ENCODE data around the gene YWHAQ.

Gene YWHAQ

DNA sequence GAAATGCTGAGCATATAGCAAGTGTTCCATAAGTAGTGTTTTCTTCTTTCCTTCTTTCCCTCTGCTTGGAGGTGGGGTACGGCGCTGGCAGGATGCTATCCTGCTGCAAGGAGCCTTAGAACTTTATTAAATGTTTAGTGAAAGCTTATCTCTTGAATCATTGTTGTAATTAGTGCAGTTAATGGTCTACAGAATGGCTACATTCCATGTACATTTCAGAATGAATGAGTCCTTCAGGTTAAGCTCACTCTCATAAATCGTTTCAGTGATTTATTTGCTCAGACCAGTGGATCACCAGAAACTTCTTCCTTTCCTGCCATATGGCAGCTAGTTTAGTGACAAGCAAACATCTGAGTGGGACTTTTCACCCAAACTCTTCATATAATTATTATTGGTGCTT is 3.3 kb upstream of the YWHAQ start:
- Histone ChIP-seq H3K23ac (ENCODE audit: low read length) (no peak overlapping the region), H2BK15ac (replicated peaks; ENCODE audit: low read depth) (no peak overlapping the region), H3K79me1 (ENCODE audit: low read length) (no peaks in the 10 kb centered on the region), H4K5ac (ENCODE audit: low read length) (no peak overlapping the region), H4K8ac (ENCODE audit: low read depth, low read length) (no peak overlapping the region), H3K4me1 (ENCODE audit: control insufficient read depth, low read depth, low read length) (peaks cover 2% of the 10 kb centered on the region), H3K79me2 (ENCODE audit: control insufficient read depth, insufficient read depth, low read length) (peaks cover 11% of the 10 kb centered on the region), H3K27me3 (ENCODE audit: insufficient read depth, low read length, poor library complexity) (no peaks in the 10 kb centered on the region), H3K18ac (ENCODE audit: low read length) (no peak overlapping the region), H3K4me3 (ENCODE audit: low read length) (no peak overlapping the region), H2AK5ac (ENCODE audit: low read length) (no peak overlapping the region), H3K56ac (ENCODE audit: low read length) (no peak overlapping the region), H2BK5ac (ENCODE audit: low read length) (no peak overlapping the region), H3K36me3 (ENCODE audit: control insufficient read depth, insufficient read depth, low read length) (no peaks in the 10 kb centered on the region), H3K4me2 (ENCODE audit: low read length) (no peak overlapping the region), H3K4ac (ENCODE audit: low read depth, low read length) (no peak overlapping the region), H3K9ac (ENCODE audit: low read length) (no peak overlapping the region), H3K27ac (ENCODE audit: low read depth, low read length) (no peak overlapping the region), H2BK120ac (ENCODE audit: low read depth, low read length) (no peak overlapping the region)
- DNase-seq, result no peak
- no CpG with 5 or more reads among the region's 3 CpGs for WGBS (ENCODE audit: extremely low coverage, insufficient coverage, low lambda C conversion rate)

DNA sequence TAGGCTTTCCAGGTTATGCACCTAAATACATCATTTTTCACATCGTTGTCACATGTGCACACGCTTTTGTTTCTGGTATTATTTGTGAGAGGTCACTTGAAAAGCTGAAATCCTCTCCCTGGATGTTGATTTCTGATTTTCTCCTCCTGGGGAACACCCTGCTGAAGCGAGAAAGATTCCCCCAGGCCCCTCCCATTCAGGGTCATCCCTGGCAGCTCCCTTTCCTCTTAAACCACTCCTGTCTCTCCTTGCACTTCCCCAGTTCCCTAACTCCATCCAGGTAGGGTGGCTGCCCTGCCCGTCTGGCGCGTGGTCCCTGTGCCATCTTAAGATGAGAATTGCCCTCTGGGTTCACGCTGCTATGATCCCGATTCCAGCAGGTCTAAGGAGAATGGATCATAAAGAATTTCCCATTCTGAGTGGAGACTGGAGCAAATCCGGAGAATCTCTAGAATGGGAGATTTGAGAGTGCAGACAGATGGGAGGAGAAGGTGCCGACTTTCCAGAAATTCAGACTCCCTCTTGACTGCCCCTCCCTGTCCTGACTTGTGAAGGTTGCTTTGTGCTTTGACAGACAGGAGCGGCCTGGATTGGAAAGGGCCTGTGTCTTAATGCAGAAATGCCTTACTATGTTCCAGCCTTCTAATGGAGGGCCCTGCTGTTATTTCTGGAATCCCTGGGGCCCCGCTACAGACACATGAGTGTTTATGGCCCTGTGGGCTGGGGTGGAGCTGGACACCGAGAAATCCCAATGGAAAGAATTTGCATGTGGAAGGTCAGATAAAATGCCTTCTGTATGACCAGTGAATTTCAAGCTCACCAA is 1.3 kb upstream of the YWHAQ start:
- Histone ChIP-seq H4K8ac (ENCODE audit: low read depth, low read length) (no peak overlapping the region), H3K4ac (ENCODE audit: low read depth, low read length) (no peak overlapping the region), H3K23ac (ENCODE audit: low read length) (no peak overlapping the region), H2BK15ac (replicated peaks; ENCODE audit: low read depth) (peak overlapping the region; percentile 46), H3K4me2 (ENCODE audit: low read length) (peak overlapping the region; percentile 92), H2BK5ac (ENCODE audit: low read length) (no peak overlapping the region), H3K27me3 (ENCODE audit: insufficient read depth, low read length, poor library complexity) (no peaks in the 10 kb centered on the region), H3K18ac (ENCODE audit: low read length) (peak overlapping the region; percentile 20), H3K36me3 (ENCODE audit: control insufficient read depth, insufficient read depth, low read length) (no peaks in the 10 kb centered on the region), H3K27ac (ENCODE audit: low read depth, low read length) (no peak overlapping the region), H3K56ac (ENCODE audit: low read length) (peak overlapping the region; percentile 68), H3K79me2 (ENCODE audit: control insufficient read depth, insufficient read depth, low read length) (peaks cover 32% of the 10 kb centered on the region), H4K5ac (ENCODE audit: low read length) (no peak overlapping the region), H3K79me1 (ENCODE audit: low read length) (no peaks in the 10 kb centered on the region), H2BK120ac (ENCODE audit: low read depth, low read length) (no peak overlapping the region), H3K4me1 (ENCODE audit: control insufficient read depth, low read depth, low read length) (peaks cover 2% of the 10 kb centered on the region), H2AK5ac (ENCODE audit: low read length) (no peak overlapping the region), H3K9ac (ENCODE audit: low read length) (peak overlapping the region; percentile 71), H3K4me3 (ENCODE audit: low read length) (no peak overlapping the region)
- WGBS (ENCODE audit: extremely low coverage, insufficient coverage, low lambda C conversion rate), result no CpG with 5 or more reads among the region's 13 CpGs
- DNase-seq, result peak; percentile 66

DNA sequence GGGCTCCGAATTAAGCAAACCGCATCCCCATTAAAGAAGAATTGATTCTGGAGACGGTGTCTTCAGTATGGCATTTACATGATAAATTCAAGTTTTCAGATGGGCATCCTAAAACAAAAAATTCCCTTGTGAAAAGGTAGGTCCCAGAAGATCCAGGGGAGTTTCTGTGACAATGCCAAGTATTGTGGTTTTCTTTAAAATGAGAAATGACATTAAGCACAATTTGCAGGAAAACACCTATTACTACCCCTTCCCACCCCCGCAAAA is 689 bp upstream of the YWHAQ start:
- Histone ChIP-seq H2BK15ac (replicated peaks; ENCODE audit: low read depth) (no peak overlapping the region), H3K23ac (ENCODE audit: low read length) (no peak overlapping the region)

DNA sequence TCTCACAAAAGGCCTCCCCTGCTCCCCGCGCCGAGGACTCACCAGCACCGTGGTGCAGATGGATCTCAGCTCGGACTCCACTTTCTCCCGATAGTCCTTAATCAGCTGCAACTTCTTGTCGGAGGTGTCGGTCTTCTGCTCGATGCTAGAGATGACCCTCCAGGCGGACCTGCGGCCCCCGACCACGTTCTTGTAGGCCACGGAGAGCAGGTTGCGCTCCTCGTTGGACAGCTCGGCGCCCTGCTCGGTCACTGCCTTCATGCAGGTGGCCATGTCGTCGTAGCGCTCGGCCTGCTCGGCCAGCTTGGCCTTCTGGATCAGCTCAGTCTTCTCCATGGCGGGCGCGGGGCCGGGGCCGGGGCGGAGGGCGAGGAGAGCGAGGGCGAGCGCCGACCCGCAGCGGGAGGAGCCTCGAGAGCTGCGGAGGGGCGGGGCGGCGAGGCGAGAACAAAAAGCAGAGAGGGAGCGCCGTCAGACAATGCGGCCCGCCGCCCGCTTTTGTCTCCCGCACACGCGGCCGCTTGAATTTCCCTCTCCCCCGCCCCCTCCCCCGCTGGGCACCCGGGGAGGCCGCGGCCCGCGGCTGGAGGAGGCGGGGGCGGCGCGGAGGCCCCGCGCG is 571 bp downstream of the YWHAQ start:
- Histone ChIP-seq H3K36me3 (ENCODE audit: control insufficient read depth, insufficient read depth, low read length) (no peaks in the 10 kb centered on the region), H3K4me1 (ENCODE audit: control insufficient read depth, low read depth, low read length) (peaks cover 2% of the 10 kb centered on the region), H2BK120ac (ENCODE audit: low read depth, low read length) (peak overlapping the region; percentile 47), H3K27ac (ENCODE audit: low read depth, low read length) (peak overlapping the region; percentile 99), H3K79me2 (ENCODE audit: control insufficient read depth, insufficient read depth, low read length) (peaks cover 47% of the 10 kb centered on the region), H3K79me1 (ENCODE audit: low read length) (no peaks in the 10 kb centered on the region), H4K5ac (ENCODE audit: low read length) (no peak overlapping the region), H3K56ac (ENCODE audit: low read length) (peak overlapping the region; percentile 100), H2BK5ac (ENCODE audit: low read length) (peak overlapping the region; percentile 81), H3K23ac (ENCODE audit: low read length) (peak overlapping the region; percentile 90), H4K8ac (ENCODE audit: low read depth, low read length) (no peak overlapping the region), H2AK5ac (ENCODE audit: low read length) (no peak overlapping the region), H3K9ac (ENCODE audit: low read length) (peak overlapping the region; percentile 99), H3K4me3 (ENCODE audit: low read length) (peak overlapping the region; percentile 94), H3K4me2 (ENCODE audit: low read length) (peak overlapping the region; percentile 52), H3K18ac (ENCODE audit: low read length) (peak overlapping the region; percentile 78), H3K27me3 (ENCODE audit: insufficient read depth, low read length, poor library complexity) (no peaks in the 10 kb centered on the region), H3K4ac (ENCODE audit: low read depth, low read length) (peak overlapping the region; percentile 93), H2BK15ac (replicated peaks; ENCODE audit: low read depth) (no peak overlapping the region)
- no CpG with 5 or more reads among the region's 67 CpGs for WGBS (ENCODE audit: extremely low coverage, insufficient coverage, low lambda C conversion rate)
- peak; percentile 89 for DNase-seq

More for the DNA sequence above, 689 bp upstream of the YWHAQ start:
- Histone ChIP-seq H3K27me3 (ENCODE audit: insufficient read depth, low read length, poor library complexity) (no peaks in the 10 kb centered on the region), H2BK5ac (ENCODE audit: low read length) (no peak overlapping the region), H2BK120ac (ENCODE audit: low read depth, low read length) (no peak overlapping the region), H3K56ac (ENCODE audit: low read length) (peak overlapping the region; percentile 89), H3K27ac (ENCODE audit: low read depth, low read length) (no peak overlapping the region), H3K36me3 (ENCODE audit: control insufficient read depth, insufficient read depth, low read length) (no peaks in the 10 kb centered on the region), H3K79me1 (ENCODE audit: low read length) (no peaks in the 10 kb centered on the region), H3K4ac (ENCODE audit: low read depth, low read length) (no peak overlapping the region), H3K4me3 (ENCODE audit: low read length) (peak overlapping the region; percentile 70), H3K9ac (ENCODE audit: low read length) (peak overlapping the region; percentile 71), H2AK5ac (ENCODE audit: low read length) (no peak overlapping the region), H4K5ac (ENCODE audit: low read length) (no peak overlapping the region), H3K4me1 (ENCODE audit: control insufficient read depth, low read depth, low read length) (peaks cover 2% of the 10 kb centered on the region), H3K4me2 (ENCODE audit: low read length) (peak overlapping the region; percentile 92), H4K8ac (ENCODE audit: low read depth, low read length) (no peak overlapping the region), H3K79me2 (ENCODE audit: control insufficient read depth, insufficient read depth, low read length) (peaks cover 38% of the 10 kb centered on the region), H3K18ac (ENCODE audit: low read length) (no peak overlapping the region)
- WGBS (ENCODE audit: extremely low coverage, insufficient coverage, low lambda C conversion rate), result no CpG with 5 or more reads among the region's 4 CpGs
- DNase-seq, result no peak

DNA sequence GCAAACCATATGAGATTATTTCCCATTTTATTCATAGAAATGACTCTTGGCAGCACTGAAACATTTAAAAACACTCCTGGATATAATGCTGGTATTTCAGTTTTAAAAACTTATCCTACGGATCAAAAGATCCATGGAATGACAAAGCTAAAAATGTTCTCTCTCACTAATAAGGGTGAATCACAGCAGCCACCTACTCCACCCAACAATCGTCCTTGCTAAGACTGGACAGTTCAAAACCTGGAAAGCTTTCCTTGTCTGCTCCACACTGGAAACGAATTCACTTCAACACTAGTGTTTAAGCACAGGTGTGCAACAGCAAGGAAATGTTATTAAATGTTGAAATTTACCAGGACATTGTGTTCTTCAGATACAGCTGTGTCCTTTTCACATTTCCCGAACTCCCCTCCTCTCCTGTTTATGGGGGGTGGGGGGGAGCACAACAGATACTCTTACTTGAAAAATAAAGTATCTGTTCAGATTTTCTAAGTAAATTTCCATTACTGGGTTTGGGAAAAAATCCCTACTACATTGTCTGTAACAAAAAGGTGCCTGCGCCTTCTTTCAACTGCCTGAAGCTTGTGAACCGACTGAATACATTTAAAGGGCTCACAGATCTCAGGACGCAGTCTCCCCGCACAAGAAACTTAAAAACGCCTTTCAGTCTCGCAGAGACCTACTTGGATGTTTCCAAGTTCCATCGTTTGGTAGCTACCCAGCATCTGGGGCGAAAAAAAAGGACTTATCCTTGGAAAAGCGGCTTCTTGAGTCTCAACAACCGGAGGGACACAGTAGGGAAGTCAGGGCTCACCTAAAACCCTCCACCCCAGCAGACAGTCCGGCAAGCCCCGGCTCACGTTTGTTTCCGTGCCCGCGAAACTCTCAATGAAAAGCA is 1.3 kb downstream of the YWHAQ start:
- peak overlapping the region; percentile 78 for H3K18ac ChIP-seq (ENCODE audit: low read length)
- no peak overlapping the region for H4K8ac ChIP-seq (ENCODE audit: low read depth, low read length)
- H3K79me2 ChIP-seq (ENCODE audit: control insufficient read depth, insufficient read depth, low read length), result peaks cover 55% of the 10 kb centered on the region
- no peak overlapping the region for H2AK5ac ChIP-seq (ENCODE audit: low read length)
- H3K23ac ChIP-seq (ENCODE audit: low read length), result no peak overlapping the region
- no peak overlapping the region for H2BK120ac ChIP-seq (ENCODE audit: low read depth, low read length)
- H3K27me3 ChIP-seq (ENCODE audit: insufficient read depth, low read length, poor library complexity), result no peaks in the 10 kb centered on the region
- H4K5ac ChIP-seq (ENCODE audit: low read length), result no peak overlapping the region
- peak overlapping the region; percentile 99 for H3K27ac ChIP-seq (ENCODE audit: low read depth, low read length)
- WGBS (ENCODE audit: extremely low coverage, insufficient coverage, low lambda C conversion rate), result no CpG with 5 or more reads among the region's 20 CpGs
- H2BK5ac ChIP-seq (ENCODE audit: low read length), result peak overlapping the region; percentile 81
- H3K9ac ChIP-seq (ENCODE audit: low read length), result peak overlapping the region; percentile 99
- H3K4me3 ChIP-seq (ENCODE audit: low read length), result peak overlapping the region; percentile 94
- H2BK15ac ChIP-seq (replicated peaks; ENCODE audit: low read depth), result no peak overlapping the region
- no peaks in the 10 kb centered on the region for H3K79me1 ChIP-seq (ENCODE audit: low read length)
- no peak for DNase-seq
- no peak overlapping the region for H3K4ac ChIP-seq (ENCODE audit: low read depth, low read length)
- H3K56ac ChIP-seq (ENCODE audit: low read length), result peak overlapping the region; percentile 100
- peak overlapping the region; percentile 52 for H3K4me2 ChIP-seq (ENCODE audit: low read length)
- H3K36me3 ChIP-seq (ENCODE audit: control insufficient read depth, insufficient read depth, low read length), result no peaks in the 10 kb centered on the region
- H3K4me1 ChIP-seq (ENCODE audit: control insufficient read depth, low read depth, low read length), result peaks cover 2% of the 10 kb centered on the region

Measured in mesendoderm (in vitro differentiated cells).